HEK293 (cell line): ENCODE results near the gene PGC.

Experiments used
- HOXC10 ChIP-seq: sonication (generic); formaldehyde crosslinking; IDR thresholded peaks from 2 replicates; pipeline ENCODE4 v1.8.1; 2023; ENCODE audit warnings: mild to moderate bottlenecking, missing genetic modification reagents
- REPIN1 ChIP-seq: fragments of 450-650 bp; formaldehyde crosslinking; IDR thresholded peaks from 2 replicates; pipeline ENCODE4 v1.5.1; 2017; ENCODE audit warnings: missing biosample characterization, missing genetic modification characterization, low read depth
- ZBTB21 ChIP-seq: fragments of 450-650 bp; formaldehyde crosslinking; IDR thresholded peaks from 2 replicates; pipeline ENCODE4 v1.5.1; 2017; ENCODE audit warnings: missing biosample characterization, missing genetic modification characterization
- ZNF146 ChIP-seq: fragments of 450-650 bp; formaldehyde crosslinking; IDR thresholded peaks from 2 replicates; pipeline ENCODE4 v1.5.1; 2016; ENCODE audit warnings: missing biosample characterization, missing genetic modification characterization
- ZNF24 ChIP-seq: fragments of 450-650 bp; formaldehyde crosslinking; IDR thresholded peaks from 2 replicates; pipeline ENCODE4 v1.5.1; 2016; ENCODE audit warnings: missing biosample characterization, missing genetic modification characterization
- ZNF549 ChIP-seq: fragments of 450-650 bp; IDR thresholded peaks from 2 replicates; pipeline ENCODE4 v1.5.1; 2018; ENCODE audit warnings: missing biosample characterization, missing genetic modification characterization, mild to moderate bottlenecking, inconsistent platforms, moderate library complexity
- ZNF610 ChIP-seq: fragments of 450-650 bp; formaldehyde crosslinking; IDR thresholded peaks from 2 replicates; pipeline ENCODE4 v1.5.1; 2016; ENCODE audit warnings: missing biosample characterization, missing genetic modification characterization, borderline replicate concordance
- ZNF776 ChIP-seq: fragments of 450-650 bp; formaldehyde crosslinking; IDR thresholded peaks from 2 replicates; pipeline ENCODE4 v1.5.0; 2017; ENCODE audit warnings: missing biosample characterization, missing genetic modification characterization, borderline replicate concordance
- ZSCAN16 ChIP-seq: fragments of 450-650 bp; formaldehyde crosslinking; IDR thresholded peaks from 2 replicates; pipeline ENCODE4 v1.5.1; 2016; ENCODE audit warnings: missing biosample characterization, missing genetic modification characterization
- TF ChIP-seq, protein P1 (sequence below): fragments of 450-650 bp; formaldehyde crosslinking; IDR thresholded peaks from 2 replicates; pipeline ENCODE4 v1.5.1; 2016; ENCODE audit warnings: missing biosample characterization, missing genetic modification characterization
- TF ChIP-seq, protein P2 (sequence below): fragments of 450-650 bp; formaldehyde crosslinking; IDR thresholded peaks from 2 replicates; pipeline ENCODE4 v1.5.1; 2016; ENCODE audit warnings: missing biosample characterization, missing genetic modification characterization
- TF ChIP-seq, protein P3 (sequence below): fragments of 450-650 bp; formaldehyde crosslinking; IDR thresholded peaks from 2 replicates; pipeline ENCODE4 v1.5.1; 2016; ENCODE audit warnings: missing biosample characterization, missing genetic modification characterization

DNA sequence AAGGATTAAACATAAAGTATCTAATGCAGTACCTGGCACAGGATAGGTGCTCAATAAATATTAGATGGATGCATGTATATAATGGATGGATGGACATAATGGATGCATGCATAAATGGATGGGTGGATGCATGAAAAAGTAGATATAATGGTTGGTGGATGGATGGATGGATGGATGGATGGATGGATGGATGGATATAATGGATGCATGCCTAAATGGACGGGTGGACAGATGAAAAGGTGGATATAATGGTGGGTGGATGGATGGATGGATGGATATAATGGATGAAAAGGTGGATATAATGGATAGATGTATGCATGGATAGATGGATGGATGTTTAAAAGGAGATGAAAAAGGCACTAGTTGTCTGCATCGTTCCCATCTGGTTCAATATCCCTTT is 37.8 kb downstream of the PGC start:
- TF ChIP-seq, protein P1, sequence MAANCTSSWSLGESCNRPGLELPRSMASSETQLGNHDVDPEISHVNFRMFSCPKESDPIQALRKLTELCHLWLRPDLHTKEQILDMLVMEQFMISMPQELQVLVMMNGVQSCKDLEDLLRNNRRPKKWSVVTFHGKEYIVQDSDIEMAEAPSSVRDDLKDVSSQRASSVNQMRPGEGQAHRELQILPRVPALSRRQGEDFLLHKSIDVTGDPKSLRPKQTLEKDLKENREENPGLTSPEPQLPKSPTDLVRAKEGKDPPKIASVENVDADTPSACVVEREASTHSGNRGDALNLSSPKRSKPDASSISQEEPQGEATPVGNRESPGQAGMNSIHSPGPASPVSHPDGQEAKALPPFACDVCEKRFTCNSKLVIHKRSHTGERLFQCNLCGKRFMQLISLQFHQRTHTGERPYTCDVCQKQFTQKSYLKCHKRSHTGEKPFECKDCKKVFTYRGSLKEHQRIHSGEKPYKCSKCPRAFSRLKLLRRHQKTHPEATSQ (tag by site-specific recombination): no peak
- TF ChIP-seq, protein P2, sequence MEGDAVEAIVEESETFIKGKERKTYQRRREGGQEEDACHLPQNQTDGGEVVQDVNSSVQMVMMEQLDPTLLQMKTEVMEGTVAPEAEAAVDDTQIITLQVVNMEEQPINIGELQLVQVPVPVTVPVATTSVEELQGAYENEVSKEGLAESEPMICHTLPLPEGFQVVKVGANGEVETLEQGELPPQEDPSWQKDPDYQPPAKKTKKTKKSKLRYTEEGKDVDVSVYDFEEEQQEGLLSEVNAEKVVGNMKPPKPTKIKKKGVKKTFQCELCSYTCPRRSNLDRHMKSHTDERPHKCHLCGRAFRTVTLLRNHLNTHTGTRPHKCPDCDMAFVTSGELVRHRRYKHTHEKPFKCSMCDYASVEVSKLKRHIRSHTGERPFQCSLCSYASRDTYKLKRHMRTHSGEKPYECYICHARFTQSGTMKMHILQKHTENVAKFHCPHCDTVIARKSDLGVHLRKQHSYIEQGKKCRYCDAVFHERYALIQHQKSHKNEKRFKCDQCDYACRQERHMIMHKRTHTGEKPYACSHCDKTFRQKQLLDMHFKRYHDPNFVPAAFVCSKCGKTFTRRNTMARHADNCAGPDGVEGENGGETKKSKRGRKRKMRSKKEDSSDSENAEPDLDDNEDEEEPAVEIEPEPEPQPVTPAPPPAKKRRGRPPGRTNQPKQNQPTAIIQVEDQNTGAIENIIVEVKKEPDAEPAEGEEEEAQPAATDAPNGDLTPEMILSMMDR: no peak
- TF ChIP-seq ZNF146 (tag by site-specific recombination) (no peak), ZNF549 (tag by site-specific recombination) (no peak), REPIN1 (no peak), ZSCAN16 (tag by site-specific recombination) (no peak), ZNF24 (no peak), ZNF610 (tag by site-specific recombination) (no peak), ZNF776 (tag by site-specific recombination) (no peak), HOXC10 (CRISPR knock-in tag) (no peak), ZBTB21 (no peak)
- TF ChIP-seq, protein P3, sequence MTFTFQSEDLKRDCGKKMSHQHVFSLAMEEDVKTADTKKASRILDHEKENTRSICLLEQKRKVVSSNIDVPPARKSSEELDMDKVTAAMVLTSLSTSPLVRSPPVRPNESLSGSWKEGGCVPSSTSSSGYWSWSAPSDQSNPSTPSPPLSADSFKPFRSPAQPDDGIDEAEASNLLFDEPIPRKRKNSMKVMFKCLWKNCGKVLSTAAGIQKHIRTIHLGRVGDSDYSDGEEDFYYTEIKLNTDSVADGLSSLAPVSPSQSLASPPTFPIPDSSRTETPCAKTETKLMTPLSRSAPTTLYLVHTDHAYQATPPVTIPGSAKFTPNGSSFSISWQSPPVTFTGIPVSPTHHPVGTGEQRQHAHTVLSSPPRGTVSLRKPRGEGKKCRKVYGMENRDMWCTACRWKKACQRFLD (tag by site-specific recombination): no peak
